HepG2 (cell line): Measurements from ENCODE around the gene UGT1A3. TPM values are rescaled to one million over a fixed set of nuclear protein-coding genes. Genes with fewer than 3 reads are reported as not detected.

ENCODE experiments used
- ATAC-seq: fragments of 200-7000 bp; cut with Tn5 transposase; 3 replicates; pipeline ENCODE4 v1.9.1; 2020; ENCODE audit warnings: mild to moderate bottlenecking, moderate library complexity
- BruUV-seq: library from RNA; stranded (reverse); fragments of 400-500 nt; replicated peaks from 2 replicates; lab custom pipeline; 2021; lab: Mats Ljungman, UMichigan
- CTCF ChIA-PET: fragments of 300-600 bp; formaldehyde crosslinking; extraction: SDS; loops from one replicate; lab custom pipeline; 2021; ENCODE audit warnings: low total read pairs, inconsistent platforms, low intra/inter-chr PET ratio; lab: Yijun Ruan, JAX
- POLR2A ChIA-PET: fragments of 350-600 bp; sonication (Branson Sonifier 250); formaldehyde crosslinking; loops from one replicate; lab custom pipeline; 2020; ENCODE audit warnings: antibody characterized with exemption, inconsistent platforms; lab: Yijun Ruan, JAX
- DNase-seq: peaks from one replicate; pipeline ENCODE4 v3.0.0-alpha.2; 2015; ENCODE audit warnings: low spot score
- FAIRE-seq: peaks from 3 replicates; lab custom pipeline; 2011; peaks lifted over from hg19 to GRCh38; lab: Jason Lieb, UNC
- H2AFZ ChIP-seq: one replicate; pipeline ENCODE4 v1.6.1; 2011; ENCODE audit warnings: low read length, inconsistent platforms
- H3K27ac ChIP-seq: fragments of 300-600 bp; 3 replicates; pipeline ENCODE4 v1.8.0; 2011; ENCODE audit warnings: mixed run types, mild to moderate bottlenecking, mixed read lengths, low read length, inconsistent platforms; ENCODE audit not compliant: insufficient read depth; ENCODE audit errors: extremely low read length
- H3K27me3 ChIP-seq, 2 experiments: fragments of 200-600 bp in 1 of 2; 2 replicates in 1 of 2; 3 replicates in 1 of 2; pipeline versions ENCODE4 v1.6.0 to v1.8.0; 2011; ENCODE audit warnings: low read length in 2 of 2, mild to moderate bottlenecking in 2 of 2, moderate library complexity in 2 of 2, inconsistent platforms in 1 of 2; ENCODE audit not compliant: insufficient read depth in 2 of 2, control insufficient read depth in 1 of 2
- H3K36me3 ChIP-seq, 2 experiments: fragments of 200-600 bp in 1 of 2; replicated peaks in 1 of 2; 2 replicates in 1 of 2; 3 replicates in 1 of 2; pipeline versions ENCODE4 v1.5.1 to v1.8.0; 2011; ENCODE audit warnings: low read length in 2 of 2, inconsistent platforms in 1 of 2; ENCODE audit not compliant: insufficient read depth in 2 of 2, control insufficient read depth in 1 of 2
- H3K4me1 ChIP-seq: 2 replicates; pipeline ENCODE4 v1.5.1; 2012; ENCODE audit warnings: low read length, inconsistent platforms; ENCODE audit not compliant: insufficient read depth
- H3K4me2 ChIP-seq: 2 replicates; pipeline ENCODE4 v1.6.0; 2011; ENCODE audit warnings: low read depth, low read length, inconsistent platforms
- H3K4me3 ChIP-seq, 3 experiments: fragments of 200-600 bp in 1 of 3; sonication (generic), shearing (Covaris generic) in 1 of 3; replicated peaks in 1 of 3; 2 replicates each; pipeline ENCODE4 v1.5.1; 2011 to 2016; ENCODE audit warnings: low read length in 3 of 3, inconsistent platforms in 2 of 3, low read depth in 2 of 3, mild to moderate bottlenecking in 2 of 3, control low read depth in 1 of 3, mixed read lengths in 1 of 3; ENCODE audit not compliant: insufficient read depth in 1 of 3
- H3K79me2 ChIP-seq: one replicate; pipeline ENCODE4 v1.6.1; 2011; ENCODE audit warnings: low read length, inconsistent platforms; ENCODE audit not compliant: insufficient read depth
- H3K9ac ChIP-seq: 2 replicates; pipeline ENCODE4 v1.6.0; 2011; ENCODE audit warnings: mild to moderate bottlenecking, low read depth, low read length, inconsistent platforms; ENCODE audit not compliant: insufficient read depth
- H3K9me3 ChIP-seq: 2 replicates; pipeline ENCODE4 v1.5.1; 2012; ENCODE audit warnings: mild to moderate bottlenecking, low read length
- H4K20me1 ChIP-seq: 2 replicates; pipeline ENCODE4 v1.6.0; 2011; ENCODE audit warnings: inconsistent platforms, mild to moderate bottlenecking, low read length, moderate library complexity; ENCODE audit not compliant: insufficient read depth
- ADNP ChIP-seq: sonication (generic); formaldehyde crosslinking; IDR thresholded peaks from 2 replicates; pipeline ENCODE4 v1.4.0; 2020; ENCODE audit warnings: missing genetic modification reagents
- BRF2 ChIP-seq: sonication (generic); formaldehyde crosslinking; IDR thresholded peaks from 2 replicates; pipeline ENCODE4 v1.8.1; 2022; ENCODE audit warnings: mild to moderate bottlenecking, missing genetic modification reagents
- CCDC6 ChIP-seq: sonication (generic); formaldehyde crosslinking; IDR thresholded peaks from 2 replicates; pipeline ENCODE4 v1.8.1; 2022; ENCODE audit warnings: mild to moderate bottlenecking, missing genetic modification reagents, moderate library complexity
- DMTF1 ChIP-seq: sonication (generic); formaldehyde crosslinking; IDR thresholded peaks from 2 replicates; pipeline ENCODE4 v1.4.0; 2020; ENCODE audit warnings: mild to moderate bottlenecking, missing genetic modification reagents
- ELK4 ChIP-seq: sonication (generic); formaldehyde crosslinking; IDR thresholded peaks from 2 replicates; pipeline ENCODE4 v1.9.0; 2021; ENCODE audit warnings: missing genetic modification reagents, borderline replicate concordance
- FOSL2 ChIP-seq: sonication (generic); formaldehyde crosslinking; IDR thresholded peaks from 2 replicates; pipeline ENCODE4 v1.4.0; 2020; ENCODE audit warnings: missing genetic modification reagents
- FOXA3 ChIP-seq: IDR thresholded peaks from 2 replicates; pipeline ENCODE4 v1.6.1; 2016; ENCODE audit warnings: missing genetic modification reagents, missing compliant biosample characterization
- GATAD1 ChIP-seq: IDR thresholded peaks from 2 replicates; pipeline ENCODE4 v1.6.1; 2016; ENCODE audit warnings: missing genetic modification reagents, missing compliant biosample characterization
- HOMEZ ChIP-seq: IDR thresholded peaks from 2 replicates; pipeline ENCODE4 v1.6.1; 2016; ENCODE audit warnings: low read depth
- KDM2A ChIP-seq: sonication (generic); formaldehyde crosslinking; IDR thresholded peaks from 2 replicates; pipeline ENCODE4 v1.4.0; 2020; ENCODE audit warnings: low read depth, missing genetic modification reagents, borderline replicate concordance
- SAP130 ChIP-seq: IDR thresholded peaks from 2 replicates; pipeline ENCODE4 v1.6.1; 2016; ENCODE audit warnings: low read depth
- SMAD1 ChIP-seq: sonication (generic); formaldehyde crosslinking; IDR thresholded peaks from 2 replicates; pipeline ENCODE4 v1.4.0; 2020; ENCODE audit warnings: missing genetic modification reagents, low read depth, mild to moderate bottlenecking, borderline replicate concordance
- SNAPC2 ChIP-seq: sonication (generic); formaldehyde crosslinking; IDR thresholded peaks from 2 replicates; pipeline ENCODE4 v1.8.1; 2022; ENCODE audit warnings: mild to moderate bottlenecking, missing genetic modification reagents
- TEAD3 ChIP-seq: optimal IDR thresholded peaks from 2 replicates; pipeline ENCODE3; 2016; ENCODE audit warnings: borderline replicate concordance
- ZNF18 ChIP-seq: sonication (generic); formaldehyde crosslinking; IDR thresholded peaks from 2 replicates; pipeline ENCODE4 v1.8.0; 2022; ENCODE audit warnings: mild to moderate bottlenecking, missing genetic modification reagents; ENCODE audit not compliant: insufficient replicate concordance
- WGBS: methylation state at CpG from one replicate; pipeline ENCODE4 v1.1.6; 2017; ENCODE audit warnings: low lambda C conversion rate; 5-methylcytosine and 5-hydroxymethylcytosine counted together
- in situ Hi-C: cut with HindIII; loops from 2 replicates; pipeline ENCODE4 v1.10.0; 2017; ENCODE audit warnings: low pct_unique_long_range_greater_than_20kb; ENCODE audit not compliant: extremely low pct_ligation_motif_present
- intact Hi-C: fragments of 100-400 bp; cut with micrococcal nuclease; formaldehyde crosslinking; loops from one replicate; pipeline ENCODE4 v1.10.0; 2022; ENCODE audit not compliant: unreplicated experiment
- polyA plus RNA-seq, 8 experiments: library from polyadenylated mRNA; depleted of rRNA in 3 of 8; stranded (reverse) in 7 of 8; unstranded in 1 of 8; fragments of >200 nt; fragmentation: Illumina TruSeq in 4 of 8; extraction: Trizol in 4 of 8; gene quantifications; 2 replicates each; pipeline versions ENCODE4 v1.2.1 to v1.2.3, GENCODE V29; 2011 to 2016; ENCODE audit warnings: low read depth in 4 of 8, missing spikeins in 1 of 8, mixed read lengths in 1 of 8; ENCODE audit not compliant: insufficient read depth in 1 of 8
- total RNA-seq, 5 experiments: library from RNA; depleted of rRNA; stranded (reverse); fragments of >200 nt; fragmentation: Illumina TruSeq; extraction: Trizol; gene quantifications; 2 replicates each; pipeline ENCODE4 v1.2.3, GENCODE V29; 2016; ENCODE audit warnings: low read depth in 1 of 5

UGT1A3 gene
- total and polyA plus RNA-seq, 2 of the 13 experiments (the other 11 are each of a cell fraction or from before 2014, with no cell fraction given), result not detected

- TF ChIP-seq HOMEZ (CRISPR knock-in tag), result no peak
- no peak for TF ChIP-seq TEAD3 (CRISPR knock-in tag)
- TF ChIP-seq CCDC6 (CRISPR knock-in tag), result no peak
- no peak for TF ChIP-seq SMAD1 (CRISPR knock-in tag)
Measured at GRCh38 chr2:233705911-233706506, 22.8 kb upstream of the UGT1A3 start (continued).

GRCh38 chr2:233706720-233707119 is 22.1 kb upstream of the UGT1A3 start:
- no TSS peak for BruUV-seq
- 33% methylated on average over 1 of the region's 1 CpG for WGBS
- POLR2A ChIA-PET, result no interaction called here
- TF ChIP-seq ZNF18, result no peak
- no peak for TF ChIP-seq DMTF1 (CRISPR knock-in tag)
- TF ChIP-seq GATAD1 (CRISPR knock-in tag), result no peak
- TF ChIP-seq SAP130, result no peak
- no peak for TF ChIP-seq KDM2A (CRISPR knock-in tag)
- TF ChIP-seq BRF2, result no peak
- no peak for TF ChIP-seq FOSL2 (CRISPR knock-in tag)
- no peak for TF ChIP-seq ELK4
- no peak for TF ChIP-seq ADNP (CRISPR knock-in tag)
- TF ChIP-seq SNAPC2 (CRISPR knock-in tag), result no peak
- TF ChIP-seq FOXA3 (CRISPR knock-in tag), result no peak

More at GRCh38 chr2:233706720-233707119, 22.1 kb upstream of the UGT1A3 start:
- Histone ChIP-seq H3K4me1 (no peaks in the 10 kb centered on the region), H3K4me3 (no peak overlapping the region), H3K9ac (no peak overlapping the region), H2AFZ (no peak overlapping the region), H3K36me3 (no peaks in the 10 kb centered on the region), H3K27me3 (no peaks in the 10 kb centered on the region), H3K27ac (no peak overlapping the region), H3K79me2 (no peaks in the 10 kb centered on the region), H4K20me1 (no peaks in the 10 kb centered on the region), H3K4me2 (no peak overlapping the region), H3K9me3 (no peaks in the 10 kb centered on the region)
- intact Hi-C loops (no loop called here), in situ Hi-C loops (no loop called here)
- DNase-seq (no peak), FAIRE-seq (no peak), ATAC-seq (no peak)
- CTCF ChIA-PET, result no interaction called here
